Fibroblast of mammary gland (primary cell): ENCODE data around the gene LAMA2.

Experiments
- DNase-seq: peaks from one replicate; pipeline ENCODE4 v3.0.0-alpha.2; 2010; ENCODE audit warnings: low read depth
- H3K4me3 ChIP-seq: 2 replicates; pipeline ENCODE4 v1.5.1; 2011; ENCODE audit warnings: low read depth, mild to moderate bottlenecking, low read length, moderate library complexity; ENCODE audit not compliant: control insufficient read depth
- TF ChIP-seq, protein P1 (sequence below): conservative IDR thresholded peaks from 2 replicates; pipeline ENCODE4 v1.5.1; 2011; ENCODE audit warnings: low read depth, low read length, inconsistent platforms; ENCODE audit not compliant: control insufficient read depth, insufficient read depth

The LAMA2 gene

DNA sequence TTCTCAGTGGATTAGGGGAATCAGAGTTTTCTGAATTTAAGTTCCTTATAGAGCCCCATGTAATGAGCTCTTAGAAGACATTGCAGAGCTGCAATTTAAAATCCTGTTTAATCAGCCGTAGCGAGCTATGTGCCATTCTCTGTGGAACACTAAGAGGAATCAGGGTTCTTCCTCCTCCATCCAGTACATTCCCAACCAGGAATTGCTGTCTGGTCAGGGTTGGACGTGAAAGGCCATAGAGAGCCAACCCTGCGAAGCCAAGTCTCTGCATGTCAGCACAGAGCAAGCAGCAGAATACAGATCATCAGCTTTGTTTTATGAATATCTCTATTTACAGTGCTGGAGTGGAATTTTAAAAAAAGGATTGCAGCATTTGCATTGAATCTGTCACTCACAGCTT lies 366.0 kb downstream of the LAMA2 start:
- no peak overlapping the region for H3K4me3 ChIP-seq
- no peak for DNase-seq
- TF ChIP-seq, protein P1, sequence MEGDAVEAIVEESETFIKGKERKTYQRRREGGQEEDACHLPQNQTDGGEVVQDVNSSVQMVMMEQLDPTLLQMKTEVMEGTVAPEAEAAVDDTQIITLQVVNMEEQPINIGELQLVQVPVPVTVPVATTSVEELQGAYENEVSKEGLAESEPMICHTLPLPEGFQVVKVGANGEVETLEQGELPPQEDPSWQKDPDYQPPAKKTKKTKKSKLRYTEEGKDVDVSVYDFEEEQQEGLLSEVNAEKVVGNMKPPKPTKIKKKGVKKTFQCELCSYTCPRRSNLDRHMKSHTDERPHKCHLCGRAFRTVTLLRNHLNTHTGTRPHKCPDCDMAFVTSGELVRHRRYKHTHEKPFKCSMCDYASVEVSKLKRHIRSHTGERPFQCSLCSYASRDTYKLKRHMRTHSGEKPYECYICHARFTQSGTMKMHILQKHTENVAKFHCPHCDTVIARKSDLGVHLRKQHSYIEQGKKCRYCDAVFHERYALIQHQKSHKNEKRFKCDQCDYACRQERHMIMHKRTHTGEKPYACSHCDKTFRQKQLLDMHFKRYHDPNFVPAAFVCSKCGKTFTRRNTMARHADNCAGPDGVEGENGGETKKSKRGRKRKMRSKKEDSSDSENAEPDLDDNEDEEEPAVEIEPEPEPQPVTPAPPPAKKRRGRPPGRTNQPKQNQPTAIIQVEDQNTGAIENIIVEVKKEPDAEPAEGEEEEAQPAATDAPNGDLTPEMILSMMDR: no peak

DNA sequence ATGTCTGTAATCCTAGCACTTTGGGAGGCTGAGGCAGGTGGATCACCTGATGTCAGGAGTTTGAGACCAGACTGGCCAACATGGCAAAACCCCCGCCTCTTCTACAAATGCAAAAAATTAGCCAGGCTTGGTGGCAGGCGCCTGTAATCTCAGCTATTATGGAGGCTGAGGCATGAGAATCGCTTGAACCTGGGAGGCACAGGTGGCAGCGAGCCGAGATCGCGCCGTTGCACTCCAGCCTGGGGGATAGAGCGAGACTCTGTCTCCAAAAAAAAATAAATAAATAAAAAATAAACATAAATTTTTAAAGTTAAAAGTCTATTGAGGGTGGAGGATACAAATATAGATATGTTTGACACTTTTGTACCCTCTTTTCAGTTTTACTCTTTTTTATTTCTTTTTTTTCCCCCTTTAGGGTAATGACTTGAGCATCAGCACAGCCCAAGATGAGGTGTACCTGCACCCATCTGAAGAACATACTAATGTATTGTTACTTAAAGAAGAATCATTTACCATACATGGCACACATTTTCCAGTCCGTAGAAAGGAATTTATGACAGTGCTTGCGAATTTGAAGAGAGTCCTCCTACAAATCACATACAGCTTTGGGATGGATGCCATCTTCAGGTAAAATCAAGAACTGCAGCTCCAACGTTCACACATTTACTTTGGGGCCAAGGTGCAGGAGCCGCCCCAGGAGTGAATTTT lies 368.9 kb downstream of the LAMA2 start:
- TF ChIP-seq, protein P1: peak; percentile 89
- peak; percentile 75 for DNase-seq
- H3K4me3 ChIP-seq: no peak overlapping the region

DNA sequence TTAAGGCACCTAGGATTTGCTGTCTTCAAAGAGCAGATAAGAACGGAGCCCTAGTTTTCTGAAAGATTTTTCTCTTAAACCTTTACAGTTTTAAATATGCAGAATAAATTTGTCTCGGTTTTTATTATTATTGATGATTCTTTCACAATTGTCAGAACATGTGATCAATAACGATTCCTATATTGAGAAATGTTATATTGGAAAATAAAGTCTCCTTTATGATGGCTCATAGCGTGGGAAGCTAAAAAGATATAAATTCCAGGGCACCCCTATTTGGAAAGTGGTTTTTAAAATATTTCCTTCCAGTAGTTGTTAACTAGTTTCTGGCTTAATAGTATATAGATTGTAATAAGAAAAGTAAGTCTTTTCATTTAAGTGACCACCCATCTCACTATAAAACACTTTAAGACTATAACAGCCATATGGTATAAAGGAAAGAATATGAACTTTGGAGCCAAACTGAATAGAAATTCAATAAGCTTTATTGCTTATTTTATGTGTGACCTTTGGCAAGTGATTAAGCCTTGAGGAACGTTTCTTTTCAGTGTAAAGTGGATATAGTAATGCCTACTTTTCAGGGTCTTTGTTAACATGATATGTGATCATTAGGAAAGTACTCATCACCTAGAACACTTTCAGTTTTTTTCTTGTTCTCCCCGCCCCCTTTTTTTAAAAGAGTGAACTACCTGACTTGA lies 369.6 kb downstream of the LAMA2 start:
- H3K4me3 ChIP-seq: no peak overlapping the region
- DNase-seq: no peak
- TF ChIP-seq, protein P1: no peak

DNA sequence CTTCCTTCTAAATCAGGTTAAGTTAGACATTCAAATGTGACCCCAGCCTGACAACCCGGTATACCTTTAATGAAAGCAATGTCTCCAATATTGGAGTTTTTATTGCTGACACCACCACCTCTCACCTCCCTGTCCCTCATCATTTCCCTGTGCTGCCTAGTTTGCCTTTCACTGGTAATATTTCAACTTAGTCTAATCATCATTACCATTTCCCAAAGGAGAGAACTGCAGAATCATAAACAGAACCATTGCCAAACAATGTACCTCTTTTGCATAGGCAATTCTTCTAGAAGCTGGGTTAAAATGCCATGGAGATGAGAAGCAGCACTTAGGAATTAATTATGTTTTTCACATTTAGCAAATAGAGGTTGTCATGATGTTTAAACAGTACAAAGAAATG lies 370.3 kb downstream of the LAMA2 start:
- TF ChIP-seq, protein P1: no peak

DNA sequence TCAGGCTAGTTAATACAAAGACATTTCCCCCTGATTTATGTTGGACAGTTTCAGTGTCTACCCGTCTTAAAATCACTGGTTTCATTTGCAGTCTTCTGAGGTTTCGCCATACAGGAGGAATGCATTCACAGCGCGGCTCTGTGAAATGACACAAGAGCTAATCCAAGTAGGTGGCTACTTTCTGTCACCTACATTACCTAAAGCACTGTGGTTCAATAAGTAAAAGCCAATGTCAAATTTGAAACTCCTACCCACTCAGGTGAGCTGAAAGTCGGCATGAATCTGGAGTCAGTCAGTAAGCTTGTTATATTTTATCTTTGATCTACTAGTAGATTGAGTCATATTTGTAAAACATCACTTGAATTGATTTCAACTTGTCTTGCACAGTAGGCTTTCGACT lies 370.8 kb downstream of the LAMA2 start:
- no peak overlapping the region for H3K4me3 ChIP-seq
- TF ChIP-seq, protein P1: no peak
- DNase-seq: no peak

More for the DNA sequence above, 370.3 kb downstream of the LAMA2 start:
- DNase-seq: no peak
- H3K4me3 ChIP-seq: no peak overlapping the region

DNA sequence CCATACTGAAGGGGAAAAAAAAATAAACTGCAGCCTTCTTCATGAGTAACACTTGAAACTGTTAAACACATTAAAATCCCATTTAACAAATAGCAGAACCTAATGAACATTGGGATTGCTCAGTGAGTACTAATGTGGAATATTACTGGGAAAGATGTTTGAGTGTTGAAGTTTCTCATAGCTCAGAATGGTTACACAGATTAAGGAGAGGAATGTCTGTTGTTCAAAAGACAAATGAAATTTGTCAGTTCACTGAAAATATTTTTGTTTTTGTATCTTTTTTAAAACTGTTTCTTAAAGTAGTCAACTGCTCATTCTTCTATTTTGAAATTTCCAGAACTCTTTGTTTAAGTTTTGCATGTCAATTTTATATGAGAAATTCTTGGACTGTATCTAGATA lies 374.3 kb downstream of the LAMA2 start:
- H3K4me3 ChIP-seq: no peak overlapping the region
- TF ChIP-seq, protein P1: no peak
- no peak for DNase-seq

DNA sequence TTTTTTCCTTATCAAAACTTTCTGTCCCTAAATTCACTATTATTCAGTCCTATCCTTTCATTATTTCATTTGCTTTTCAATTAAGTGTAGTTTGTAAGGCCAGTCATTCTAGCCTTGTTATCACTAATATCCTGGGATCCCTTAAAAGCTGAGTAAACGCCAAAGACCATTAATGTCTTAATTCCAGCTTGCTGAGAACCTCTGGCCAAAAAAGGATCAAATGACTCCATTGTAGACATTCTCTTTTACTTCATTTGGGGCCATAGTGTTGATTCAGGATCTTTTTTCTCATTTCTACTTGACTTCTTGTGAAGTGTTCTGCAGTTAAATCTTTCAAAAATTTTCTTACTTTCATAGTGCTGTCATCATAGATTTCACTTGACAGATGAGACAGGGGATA lies 379.7 kb downstream of the LAMA2 start:
- no peak overlapping the region for H3K4me3 ChIP-seq
- TF ChIP-seq, protein P1: no peak
- DNase-seq: no peak
